ENCODE results near the gene IL36B.

The IL36B gene

GRCh38 chr2:113077921-113078320 lies 25.3 kb upstream of the IL36B start:
- in situ Hi-C loops (cut with MboI; ENCODE audit: low pct_unique_long_range_greater_than_20kb, low sequenced_read_pairs) = no loop called here
- no peak for DNase-seq

- in situ Hi-C loops (cut with MboI; ENCODE audit: low pct_unique_long_range_greater_than_20kb, low sequenced_read_pairs) = no loop called here
- DNase-seq = no peak
Measured at GRCh38 chr2:113076954-113077669, 24.4 kb upstream of the IL36B start.

- DNase-seq = no peak
- in situ Hi-C loops (cut with MboI; ENCODE audit: low pct_unique_long_range_greater_than_20kb, low sequenced_read_pairs) = no loop called here
Measured at GRCh38 chr2:113075600-113075999, 22.9 kb upstream of the IL36B start.

DNA sequence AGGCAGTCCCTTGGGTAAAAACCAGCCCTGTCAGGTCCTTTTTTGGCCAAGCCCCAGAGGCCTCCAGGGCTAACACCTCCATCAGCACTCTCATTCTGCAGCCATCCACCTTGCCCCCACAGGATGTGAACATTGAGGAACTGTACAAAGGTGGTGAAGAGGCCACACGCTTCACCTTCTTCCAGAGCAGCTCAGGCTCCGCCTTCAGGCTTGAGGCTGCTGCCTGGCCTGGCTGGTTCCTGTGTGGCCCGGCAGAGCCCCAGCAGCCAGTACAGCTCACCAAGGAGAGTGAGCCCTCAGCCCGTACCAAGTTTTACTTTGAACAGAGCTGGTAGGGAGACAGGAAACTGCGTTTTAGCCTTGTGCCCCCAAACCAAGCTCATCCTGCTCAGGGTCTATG lies 22.4 kb upstream of the IL36B start:
- in situ Hi-C loops (cut with MboI; ENCODE audit: low pct_unique_long_range_greater_than_20kb, low sequenced_read_pairs) = no loop called here
- DNase-seq = no peak

- DNase-seq = no peak
- in situ Hi-C loops (cut with MboI; ENCODE audit: low pct_unique_long_range_greater_than_20kb, low sequenced_read_pairs) = no loop called here
Measured at GRCh38 chr2:113073325-113073834, 20.7 kb upstream of the IL36B start.

DNA sequence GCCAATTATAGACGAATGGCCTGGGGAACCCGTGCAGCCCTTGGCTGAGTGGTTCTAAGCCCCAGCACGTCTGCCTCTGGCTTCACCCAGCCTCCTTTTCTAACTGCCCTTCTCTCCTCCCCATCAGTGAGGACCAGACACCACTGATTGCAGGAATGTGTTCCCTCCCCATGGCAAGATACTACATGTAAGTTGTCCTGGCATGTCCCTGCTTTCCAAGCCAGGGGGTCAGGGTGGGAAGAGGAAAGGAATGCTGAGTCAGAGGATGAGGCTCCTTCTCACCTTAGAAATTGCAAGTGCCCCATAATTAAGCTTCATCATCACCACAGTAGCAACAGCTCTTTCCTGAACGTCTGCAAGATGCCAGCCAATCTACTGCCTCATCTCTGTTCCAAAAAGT lies 19.9 kb upstream of the IL36B start:
- no peak for DNase-seq
- in situ Hi-C loops (cut with MboI; ENCODE audit: low pct_unique_long_range_greater_than_20kb, low sequenced_read_pairs) = no loop called here

DNA sequence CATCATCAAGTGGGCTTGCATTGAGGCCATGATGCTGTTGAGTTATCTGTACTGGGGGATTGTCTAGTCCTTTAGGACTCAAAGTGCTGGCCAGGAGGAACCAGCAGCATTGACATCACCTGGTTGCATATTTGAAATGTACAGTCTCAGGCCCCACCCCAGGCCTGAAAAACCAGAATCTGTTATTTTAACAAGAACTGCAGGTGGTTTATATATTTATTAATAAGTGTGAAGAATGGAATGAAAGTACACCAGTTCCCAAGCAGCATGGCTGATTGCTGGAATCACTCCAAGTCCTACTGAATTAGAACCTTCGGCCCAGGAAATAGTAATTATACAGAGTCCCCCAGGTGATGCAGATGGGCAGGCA lies 17.9 kb upstream of the IL36B start:
- in situ Hi-C loops (cut with MboI; ENCODE audit: low pct_unique_long_range_greater_than_20kb, low sequenced_read_pairs) = no loop called here
- no peak for DNase-seq

GRCh38 chr2:113069676-113070605 lies 17.3 kb upstream of the IL36B start:
- in situ Hi-C loops (cut with MboI; ENCODE audit: low pct_unique_long_range_greater_than_20kb, low sequenced_read_pairs) = no loop called here

GRCh38 chr2:113068706-113069485 lies 16.2 kb upstream of the IL36B start:
- in situ Hi-C loops (cut with MboI; ENCODE audit: low pct_unique_long_range_greater_than_20kb, low sequenced_read_pairs) = no loop called here
- no peak for DNase-seq

More at GRCh38 chr2:113069676-113070605, 17.3 kb upstream of the IL36B start:
- no peak for DNase-seq

GRCh38 chr2:113068249-113068648 lies 15.6 kb upstream of the IL36B start:
- in situ Hi-C loops (cut with MboI; ENCODE audit: low pct_unique_long_range_greater_than_20kb, low sequenced_read_pairs) = no loop called here

DNA sequence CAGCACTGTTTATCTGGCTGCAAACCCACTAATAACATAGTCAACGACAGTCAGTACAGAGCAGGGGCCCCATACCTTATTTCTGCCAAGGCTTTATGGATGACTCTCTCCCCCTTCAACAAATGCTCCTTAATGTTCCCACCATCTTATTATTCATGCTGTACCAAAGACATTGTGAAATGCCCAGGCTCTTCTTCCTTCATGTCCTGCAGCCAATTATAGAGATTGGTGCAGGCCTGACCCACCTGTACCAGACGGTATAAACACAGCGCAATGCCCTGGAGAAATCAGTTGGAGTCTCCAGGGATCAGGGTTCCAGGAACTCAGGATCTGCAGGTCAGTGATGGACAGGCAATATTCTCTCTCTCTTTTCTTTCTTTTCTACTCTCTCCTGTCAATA lies 15.0 kb upstream of the IL36B start, which contains the start of gene IL1F10:
IL1F10 (plus strand) TSS at position 290 of the 400 bp plus-strand sequence. CDS start 4,769 bp downstream, outside the sequence.
- in situ Hi-C loops (cut with MboI; ENCODE audit: low pct_unique_long_range_greater_than_20kb, low sequenced_read_pairs) = no loop called here

More at GRCh38 chr2:113068249-113068648, 15.6 kb upstream of the IL36B start:
- no peak for DNase-seq

GRCh38 chr2:113064898-113065297 lies 12.2 kb upstream of the IL36B start:
- in situ Hi-C loops (cut with MboI; ENCODE audit: low pct_unique_long_range_greater_than_20kb, low sequenced_read_pairs) = no loop called here
- no peak for DNase-seq

More for the DNA sequence above, 15.0 kb upstream of the IL36B start, which contains the start of gene IL1F10:
- no peak for DNase-seq

DNA sequence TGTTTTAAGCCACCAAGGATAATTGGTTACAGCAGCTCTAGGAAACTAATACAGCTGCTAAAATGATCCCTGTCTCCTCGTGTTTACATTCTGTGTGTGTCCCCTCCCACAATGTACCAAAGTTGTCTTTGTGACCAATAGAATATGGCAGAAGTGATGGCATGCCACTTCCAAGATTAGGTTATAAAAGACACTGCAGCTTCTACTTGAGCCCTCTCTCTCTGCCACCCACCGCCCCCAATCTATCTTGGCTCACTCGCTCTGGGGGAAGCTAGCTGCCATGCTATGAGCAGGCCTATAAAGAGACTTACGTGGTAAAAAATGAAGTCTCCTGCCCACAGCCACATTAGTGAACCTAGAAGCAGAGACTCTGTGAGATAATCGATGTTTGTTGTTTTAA lies 11.6 kb upstream of the IL36B start:
- DNase-seq = no peak

GRCh38 chr2:113061896-113062770 lies 9.5 kb upstream of the IL36B start:
- in situ Hi-C loops (cut with MboI; ENCODE audit: low pct_unique_long_range_greater_than_20kb, low sequenced_read_pairs) = no loop called here
- no peak for DNase-seq

More for the DNA sequence above, 11.6 kb upstream of the IL36B start:
- in situ Hi-C loops (cut with MboI; ENCODE audit: low pct_unique_long_range_greater_than_20kb, low sequenced_read_pairs) = no loop called here

GRCh38 chr2:113061241-113061640 lies 8.6 kb upstream of the IL36B start:
- DNase-seq = no peak
- in situ Hi-C loops (cut with MboI; ENCODE audit: low pct_unique_long_range_greater_than_20kb, low sequenced_read_pairs) = no loop called here

GRCh38 chr2:113060796-113061195 lies 8.1 kb upstream of the IL36B start:
- DNase-seq = no peak
- in situ Hi-C loops (cut with MboI; ENCODE audit: low pct_unique_long_range_greater_than_20kb, low sequenced_read_pairs) = no loop called here

- no peak for DNase-seq
- in situ Hi-C loops (cut with MboI; ENCODE audit: low pct_unique_long_range_greater_than_20kb, low sequenced_read_pairs) = no loop called here
Measured at GRCh38 chr2:113060396-113060795, 7.7 kb upstream of the IL36B start.
